ENCODE results near the gene RAB11FIP3.

RAB11FIP3 gene

GRCh38 chr16:519425-519824, 94.0 kb downstream of the RAB11FIP3 start:
- Histone ChIP-seq H3K4me1 (ENCODE audit: insufficient read depth, low read length) (no peaks in the 10 kb centered on the region), H3K27ac (ENCODE audit: low read depth, low read length) (no peak overlapping the region), H3K9me3 (ENCODE audit: low read length) (no peaks in the 10 kb centered on the region), H3K9ac (ENCODE audit: low read length) (no peak overlapping the region), H3K36me3 (ENCODE audit: insufficient read depth, low read length) (peaks cover 44% of the 10 kb centered on the region), H3K4me3 (ENCODE audit: low read depth in 1 of 2, low read length in 2 of 2) (no peak overlapping the region), H3K27me3 (ENCODE audit: control insufficient read depth in 1 of 2, insufficient read depth in 2 of 2, low read length in 2 of 2) (no peaks in the 10 kb centered on the region)

- Histone ChIP-seq H3K27me3 (ENCODE audit: control insufficient read depth in 1 of 2, insufficient read depth in 2 of 2, low read length in 2 of 2) (no peaks in the 10 kb centered on the region), H3K36me3 (ENCODE audit: insufficient read depth, low read length) (peaks cover 40% of the 10 kb centered on the region), H3K27ac (ENCODE audit: low read depth, low read length) (no peak overlapping the region)
Measured at GRCh38 chr16:519841-520687, 94.6 kb downstream of the RAB11FIP3 start.

DNA sequence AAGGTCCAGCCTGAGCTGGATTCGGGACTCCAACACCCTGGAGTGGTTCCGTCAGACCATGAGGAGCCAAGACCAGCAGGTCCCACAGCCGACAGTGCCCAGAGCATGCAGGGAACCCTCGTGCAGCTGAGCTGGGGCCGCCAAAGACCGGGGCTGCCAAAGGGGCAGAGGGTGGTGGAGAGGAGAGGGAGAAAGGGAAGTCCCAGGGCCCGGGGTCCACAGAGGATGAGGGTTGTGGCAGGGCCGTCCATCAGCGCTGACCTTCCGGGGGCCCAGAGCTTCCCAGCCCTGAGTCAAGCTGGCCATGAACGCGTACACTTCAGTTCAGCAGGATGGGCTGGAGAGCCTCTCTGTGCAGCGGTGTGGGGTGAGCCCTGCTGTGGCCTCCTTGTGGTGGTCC, 95.4 kb downstream of the RAB11FIP3 start:
- no peak overlapping the region for H3K9ac ChIP-seq (ENCODE audit: low read length)
- H3K9me3 ChIP-seq (ENCODE audit: low read length): no peaks in the 10 kb centered on the region
- H3K4me3 ChIP-seq (ENCODE audit: low read depth in 1 of 2, low read length in 2 of 2): no peak overlapping the region
- no peak overlapping the region for H3K27ac ChIP-seq (ENCODE audit: low read depth, low read length)
- peaks cover 7% of the 10 kb centered on the region for H3K4me1 ChIP-seq (ENCODE audit: insufficient read depth, low read length)
- H3K36me3 ChIP-seq (ENCODE audit: insufficient read depth, low read length): peaks cover 32% of the 10 kb centered on the region
- H3K27me3 ChIP-seq (ENCODE audit: control insufficient read depth in 1 of 2, insufficient read depth in 2 of 2, low read length in 2 of 2): no peaks in the 10 kb centered on the region

More at GRCh38 chr16:519841-520687, 94.6 kb downstream of the RAB11FIP3 start:
- Histone ChIP-seq H3K4me1 (ENCODE audit: insufficient read depth, low read length) (no peaks in the 10 kb centered on the region), H3K9ac (ENCODE audit: low read length) (no peak overlapping the region), H3K9me3 (ENCODE audit: low read length) (no peaks in the 10 kb centered on the region), H3K4me3 (ENCODE audit: low read depth in 1 of 2, low read length in 2 of 2) (no peak overlapping the region)

GRCh38 chr16:521381-522210, 96.1 kb downstream of the RAB11FIP3 start:
- Histone ChIP-seq H3K4me1 (ENCODE audit: insufficient read depth, low read length) (peaks cover 15% of the 10 kb centered on the region), H3K4me3 (ENCODE audit: low read depth in 1 of 2, low read length in 2 of 2) (no peak overlapping the region), H3K27me3 (ENCODE audit: control insufficient read depth in 1 of 2, insufficient read depth in 2 of 2, low read length in 2 of 2) (no peaks in the 10 kb centered on the region), H3K27ac (ENCODE audit: low read depth, low read length) (no peak overlapping the region), H3K9ac (ENCODE audit: low read length) (no peak overlapping the region), H3K36me3 (ENCODE audit: insufficient read depth, low read length) (peaks cover 26% of the 10 kb centered on the region), H3K9me3 (ENCODE audit: low read length) (no peaks in the 10 kb centered on the region)

DNA sequence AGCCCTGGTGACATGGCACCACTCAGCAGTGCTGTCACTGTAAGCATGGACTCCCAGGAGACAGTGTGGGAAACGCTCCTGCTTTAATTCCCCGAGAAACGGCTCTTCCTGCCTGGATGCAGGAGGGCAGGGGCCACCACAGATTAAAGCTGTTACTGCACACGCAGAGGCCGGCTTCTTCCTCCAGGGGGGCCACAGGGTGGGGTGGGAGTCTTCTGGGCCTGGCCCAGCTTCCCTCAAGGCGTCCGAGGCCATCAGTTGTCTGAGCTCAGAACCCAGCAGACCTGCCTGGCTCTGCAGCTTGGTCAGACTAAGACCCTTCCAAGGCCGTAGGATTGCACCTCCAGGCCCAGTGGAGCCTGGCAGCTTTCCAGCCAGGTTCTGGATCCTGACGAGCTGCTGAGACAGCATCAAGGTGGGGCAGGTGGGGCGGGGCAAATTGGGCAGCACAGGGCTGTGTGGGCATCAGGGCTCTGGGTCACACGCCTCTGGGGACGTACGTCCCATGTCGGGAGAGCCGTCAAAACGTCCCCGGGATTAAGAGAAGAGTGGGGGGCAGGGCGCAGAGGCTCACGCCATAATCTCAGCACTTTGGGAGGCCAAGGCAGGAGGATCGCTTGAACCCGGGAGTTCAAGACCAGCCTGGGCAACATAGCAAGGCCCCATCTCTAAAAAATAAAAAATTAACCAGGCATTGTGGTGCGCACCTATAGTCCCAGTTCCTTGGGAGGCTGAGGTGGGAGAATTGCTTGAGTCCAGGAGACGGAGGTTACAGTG, 97.1 kb downstream of the RAB11FIP3 start:
- peaks cover 16% of the 10 kb centered on the region for H3K4me1 ChIP-seq (ENCODE audit: insufficient read depth, low read length)
- peaks cover 26% of the 10 kb centered on the region for H3K36me3 ChIP-seq (ENCODE audit: insufficient read depth, low read length)
- no peak overlapping the region for H3K27ac ChIP-seq (ENCODE audit: low read depth, low read length)
- H3K27me3 ChIP-seq (ENCODE audit: control insufficient read depth in 1 of 2, insufficient read depth in 2 of 2, low read length in 2 of 2): no peaks in the 10 kb centered on the region
- no peak overlapping the region for H3K4me3 ChIP-seq (ENCODE audit: low read depth in 1 of 2, low read length in 2 of 2)
- no peak overlapping the region for H3K9ac ChIP-seq (ENCODE audit: low read length)
- no peaks in the 10 kb centered on the region for H3K9me3 ChIP-seq (ENCODE audit: low read length)

- Histone ChIP-seq H3K27me3 (ENCODE audit: control insufficient read depth in 1 of 2, insufficient read depth in 2 of 2, low read length in 2 of 2) (no peaks in the 10 kb centered on the region), H3K27ac (ENCODE audit: low read depth, low read length) (no peak overlapping the region), H3K4me3 (ENCODE audit: low read depth in 1 of 2, low read length in 2 of 2) (no peak overlapping the region), H3K36me3 (ENCODE audit: insufficient read depth, low read length) (peaks cover 26% of the 10 kb centered on the region), H3K4me1 (ENCODE audit: insufficient read depth, low read length) (peaks cover 16% of the 10 kb centered on the region), H3K9ac (ENCODE audit: low read length) (no peak overlapping the region), H3K9me3 (ENCODE audit: low read length) (no peaks in the 10 kb centered on the region)
Measured at GRCh38 chr16:523097-523741, 97.8 kb downstream of the RAB11FIP3 start.

- H3K36me3 ChIP-seq (ENCODE audit: insufficient read depth, low read length): peaks cover 17% of the 10 kb centered on the region
- H3K9ac ChIP-seq (ENCODE audit: low read length): no peak overlapping the region
- H3K9me3 ChIP-seq (ENCODE audit: low read length): no peaks in the 10 kb centered on the region
- no peaks in the 10 kb centered on the region for H3K27me3 ChIP-seq (ENCODE audit: control insufficient read depth in 1 of 2, insufficient read depth in 2 of 2, low read length in 2 of 2)
- H3K4me1 ChIP-seq (ENCODE audit: insufficient read depth, low read length): peaks cover 27% of the 10 kb centered on the region
- H3K4me3 ChIP-seq (ENCODE audit: low read depth in 1 of 2, low read length in 2 of 2): no peak overlapping the region
- no peak overlapping the region for H3K27ac ChIP-seq (ENCODE audit: low read depth, low read length)
Measured at GRCh38 chr16:524274-525040, 99.0 kb downstream of the RAB11FIP3 start.

- no peak overlapping the region for H3K9ac ChIP-seq (ENCODE audit: low read length)
- no peaks in the 10 kb centered on the region for H3K27me3 ChIP-seq (ENCODE audit: control insufficient read depth in 1 of 2, insufficient read depth in 2 of 2, low read length in 2 of 2)
- H3K4me1 ChIP-seq (ENCODE audit: insufficient read depth, low read length): peaks cover 33% of the 10 kb centered on the region
Measured at GRCh38 chr16:525123-525519, 99.7 kb downstream of the RAB11FIP3 start.

GRCh38 chr16:525520-526180, 100.2 kb downstream of the RAB11FIP3 start:
- Histone ChIP-seq H3K4me3 (ENCODE audit: low read depth in 1 of 2, low read length in 2 of 2) (peak overlapping the region in 1 of 2 donors; percentile 86), H3K36me3 (ENCODE audit: insufficient read depth, low read length) (peaks cover 5% of the 10 kb centered on the region), H3K9me3 (ENCODE audit: low read length) (no peaks in the 10 kb centered on the region), H3K27ac (ENCODE audit: low read depth, low read length) (peak overlapping the region; percentile 90), H3K9ac (ENCODE audit: low read length) (peak overlapping the region; percentile 84), H3K4me1 (ENCODE audit: insufficient read depth, low read length) (peaks cover 33% of the 10 kb centered on the region), H3K27me3 (ENCODE audit: control insufficient read depth in 1 of 2, insufficient read depth in 2 of 2, low read length in 2 of 2) (no peaks in the 10 kb centered on the region)

More at GRCh38 chr16:525123-525519, 99.7 kb downstream of the RAB11FIP3 start:
- Histone ChIP-seq H3K27ac (ENCODE audit: low read depth, low read length) (no peak overlapping the region), H3K9me3 (ENCODE audit: low read length) (no peaks in the 10 kb centered on the region), H3K36me3 (ENCODE audit: insufficient read depth, low read length) (peaks cover 11% of the 10 kb centered on the region), H3K4me3 (ENCODE audit: low read depth in 1 of 2, low read length in 2 of 2) (no peak overlapping the region)

All from muscle layer of colon (tissue), 2 donors.